GM19351 (cell line): ENCODE data around the gene LTBP3.

Experiments used
- ATAC-seq: cut with Tn5 transposase; IDR thresholded peaks from one replicate; pipeline ENCODE4 v1.9.1; 2021; ENCODE audit warnings: mild to moderate bottlenecking, moderate library complexity; ENCODE audit not compliant: unreplicated experiment

Gene LTBP3

DNA sequence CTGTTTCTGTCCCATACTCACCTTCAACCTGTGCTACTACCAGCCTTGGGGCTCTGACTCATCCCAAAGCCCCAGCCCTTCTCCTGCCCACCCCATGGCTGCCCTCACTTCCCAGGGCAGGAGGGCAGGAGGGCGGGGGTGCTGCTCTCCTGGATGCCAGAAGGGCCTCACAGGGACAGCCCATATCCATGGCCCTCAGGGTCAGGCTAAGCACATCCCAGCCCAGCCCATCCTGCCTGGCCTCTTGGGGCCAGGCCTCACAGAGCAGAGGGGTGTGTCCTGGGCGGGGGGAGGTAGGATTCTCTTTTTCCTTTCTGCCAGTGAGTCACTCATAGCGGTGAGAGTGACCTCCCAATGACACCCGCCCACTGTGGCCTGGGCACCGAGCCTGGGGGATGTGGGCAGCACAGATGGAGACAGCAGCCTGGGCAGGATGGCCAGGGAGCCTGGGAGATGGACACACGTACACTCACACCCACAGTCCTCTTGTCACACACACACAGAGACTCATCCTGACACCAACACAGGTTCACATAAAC, 2.4 kb downstream of the LTBP3 start:
- ATAC-seq: no peak

- no peak for ATAC-seq
Observed at GRCh38 chr11:65554842-65555430, 3.2 kb downstream of the LTBP3 start.

- no peak for ATAC-seq
Observed at GRCh38 chr11:65554057-65554818, 3.9 kb downstream of the LTBP3 start.

DNA sequence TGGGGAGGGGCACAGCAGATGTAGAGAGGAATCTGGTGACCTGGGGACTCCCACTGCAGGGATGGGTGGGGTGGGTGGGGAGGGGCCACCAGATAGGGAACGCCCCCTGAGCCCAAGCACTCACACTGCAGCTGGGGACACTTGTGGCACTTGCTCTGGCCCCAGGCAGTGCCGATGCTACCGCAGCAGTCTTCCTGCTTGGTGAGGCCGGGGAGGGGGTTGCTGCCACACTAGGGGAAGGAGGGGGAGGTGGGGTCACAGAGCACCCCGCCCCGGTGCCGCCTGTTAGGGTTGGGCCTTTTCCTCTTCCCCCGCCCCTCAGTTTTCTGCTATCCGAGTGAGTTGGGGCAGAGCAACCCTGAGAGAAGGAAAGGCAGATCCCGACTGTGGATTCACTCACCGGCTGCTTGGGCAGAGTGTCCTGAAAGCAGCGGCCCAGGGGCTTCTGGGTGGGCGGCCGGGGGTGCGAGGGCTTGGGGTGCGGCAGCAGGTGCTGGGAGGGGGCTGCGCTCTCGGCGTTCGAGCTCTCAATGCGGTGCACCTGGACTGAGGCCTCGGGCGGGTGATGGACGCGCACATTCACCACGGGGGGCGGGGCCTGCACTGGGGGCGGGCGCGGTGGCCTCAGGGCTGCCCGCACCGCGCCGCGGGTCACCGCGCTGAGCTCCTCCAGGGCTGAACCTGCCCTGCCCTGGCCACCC, 4.7 kb downstream of the LTBP3 start:
- ATAC-seq: no peak

DNA sequence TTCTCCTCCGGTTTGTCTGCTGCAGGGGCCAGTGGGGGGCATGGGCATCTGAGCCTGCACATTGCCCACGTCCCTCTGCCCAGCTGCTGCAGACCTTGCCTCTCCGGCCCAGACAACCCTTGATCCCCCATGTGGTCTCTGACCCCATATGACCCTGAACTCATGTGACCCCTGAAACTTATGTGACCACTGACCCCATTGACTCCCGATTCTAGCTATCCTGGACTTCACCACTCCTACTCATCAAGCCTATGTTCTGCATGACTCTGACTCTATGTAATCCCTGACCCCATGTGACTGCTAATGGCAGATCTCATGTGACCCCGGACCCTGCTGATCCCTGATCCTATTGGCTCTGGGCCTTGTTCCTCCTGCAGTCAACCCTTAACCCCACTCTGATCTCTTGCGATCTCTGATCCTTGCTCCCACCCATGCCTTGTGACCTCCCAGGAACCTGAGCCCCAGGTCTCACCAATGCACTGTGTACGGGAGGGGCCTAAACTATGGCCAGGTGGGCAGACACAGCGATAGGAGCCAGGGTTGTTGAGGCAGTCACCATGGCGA, 5.7 kb downstream of the LTBP3 start:
- ATAC-seq: no peak

GRCh38 chr11:65551572-65552387, 6.4 kb downstream of the LTBP3 start:
- no peak for ATAC-seq

GRCh38 chr11:65549096-65549495, 9.1 kb downstream of the LTBP3 start:
- ATAC-seq: no peak

DNA sequence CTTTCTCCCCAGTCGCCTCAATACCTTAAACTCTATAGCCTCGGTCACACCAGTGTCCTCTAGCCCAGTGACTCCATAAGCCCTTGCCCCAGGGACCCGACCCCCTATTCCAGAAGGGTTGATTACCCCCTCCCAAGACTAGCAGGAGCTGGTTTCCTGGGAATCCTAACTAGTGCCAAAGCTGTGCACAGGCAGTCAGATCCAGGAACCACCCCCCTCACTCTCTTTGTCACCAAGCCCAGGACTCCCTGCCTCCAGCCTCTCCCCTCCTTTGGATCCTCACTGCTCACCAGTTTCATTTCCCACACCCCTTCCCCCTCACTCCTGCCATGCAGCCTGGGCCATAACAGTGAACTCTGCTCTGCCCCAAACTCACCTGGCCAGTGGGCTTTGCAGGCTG, 9.8 kb downstream of the LTBP3 start:
- no peak for ATAC-seq

DNA sequence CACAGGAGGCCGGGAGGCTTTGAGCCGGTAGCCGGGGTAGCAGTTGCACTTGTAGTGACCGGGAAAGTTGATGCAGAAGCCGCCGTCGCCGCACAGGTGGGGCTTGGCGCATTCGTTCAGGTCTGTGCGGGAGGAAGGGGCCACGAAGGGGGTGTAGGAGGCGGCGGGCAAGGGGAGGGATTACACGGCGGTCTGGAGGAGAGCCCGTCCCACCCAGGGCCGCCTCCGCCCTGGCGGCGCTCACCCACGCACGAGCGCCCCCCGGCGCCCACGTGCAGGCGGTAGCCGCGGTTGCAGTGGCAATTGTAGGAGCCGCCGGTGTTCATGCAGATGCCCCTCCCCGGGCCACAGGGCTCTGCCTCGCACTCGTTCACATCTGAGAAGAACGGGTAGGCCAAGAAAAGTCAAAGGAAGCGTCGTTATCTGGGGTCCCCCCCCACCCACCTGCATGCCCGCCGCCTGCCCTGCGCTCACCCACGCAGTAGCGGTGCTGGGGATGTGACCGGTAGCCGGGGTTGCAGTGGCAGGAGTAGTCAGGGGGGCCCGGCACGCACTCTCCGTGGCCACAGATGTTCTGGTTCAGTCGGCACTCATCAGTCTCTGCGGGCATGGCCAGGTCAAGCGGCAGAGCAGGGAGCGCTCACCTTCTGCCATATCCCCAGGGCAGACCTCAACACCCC, 10.6 kb downstream of the LTBP3 start:
- no peak for ATAC-seq

DNA sequence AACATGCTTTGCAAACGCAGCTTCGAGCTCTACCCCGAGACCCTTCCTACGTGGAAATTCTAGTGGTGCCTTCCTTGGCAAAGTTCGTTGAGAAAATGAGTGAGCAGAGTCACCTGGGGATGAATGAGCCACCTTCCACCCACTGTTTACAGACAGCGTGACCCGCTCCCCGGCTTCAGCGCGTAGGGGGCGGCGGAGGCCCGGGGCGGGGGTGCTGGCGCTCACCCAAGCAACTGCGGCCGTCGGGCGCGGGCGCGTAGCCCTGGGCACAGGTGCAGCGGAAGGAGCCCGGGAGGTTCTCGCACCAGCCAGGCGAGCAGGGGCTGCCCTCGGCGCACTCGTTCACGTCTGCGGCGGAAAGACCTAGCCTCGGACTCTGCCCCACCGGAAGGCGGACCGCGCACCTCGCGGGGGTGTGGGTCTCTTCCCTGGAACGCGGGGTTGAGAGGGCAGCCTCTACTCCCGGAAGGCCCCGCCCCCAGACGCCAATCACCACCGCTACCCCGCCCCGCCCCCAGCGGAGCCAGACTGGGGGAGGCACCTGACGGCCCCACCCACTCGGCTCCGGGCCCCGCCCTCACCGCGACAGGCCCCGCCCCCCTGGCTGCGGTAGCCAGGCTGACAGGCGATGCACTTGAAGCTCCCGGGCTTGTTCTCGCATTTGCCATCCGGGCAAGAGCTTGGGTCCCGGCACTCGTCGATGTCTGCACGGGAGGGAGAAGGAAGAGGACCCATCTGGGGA, 11.8 kb downstream of the LTBP3 start:
- ATAC-seq: peak; percentile 81

DNA sequence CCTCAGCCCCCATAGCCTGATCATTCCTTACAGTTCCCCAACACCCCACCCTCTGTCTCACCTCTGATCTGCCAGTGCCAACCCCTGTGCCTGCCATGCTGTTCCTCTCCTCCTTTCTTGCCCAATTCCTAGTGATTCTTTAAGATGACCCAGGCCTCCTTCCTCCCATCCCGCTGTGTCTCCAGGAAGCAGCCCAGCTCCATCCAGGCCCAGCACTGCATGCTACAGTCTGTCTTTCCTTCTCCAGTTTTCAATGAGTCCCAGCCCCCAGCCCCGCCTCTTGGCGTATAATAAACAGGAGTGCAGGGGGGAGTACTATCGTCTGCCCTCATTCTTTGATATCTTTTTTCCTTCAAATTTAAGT, 12.3 kb downstream of the LTBP3 start:
- ATAC-seq: no peak

DNA sequence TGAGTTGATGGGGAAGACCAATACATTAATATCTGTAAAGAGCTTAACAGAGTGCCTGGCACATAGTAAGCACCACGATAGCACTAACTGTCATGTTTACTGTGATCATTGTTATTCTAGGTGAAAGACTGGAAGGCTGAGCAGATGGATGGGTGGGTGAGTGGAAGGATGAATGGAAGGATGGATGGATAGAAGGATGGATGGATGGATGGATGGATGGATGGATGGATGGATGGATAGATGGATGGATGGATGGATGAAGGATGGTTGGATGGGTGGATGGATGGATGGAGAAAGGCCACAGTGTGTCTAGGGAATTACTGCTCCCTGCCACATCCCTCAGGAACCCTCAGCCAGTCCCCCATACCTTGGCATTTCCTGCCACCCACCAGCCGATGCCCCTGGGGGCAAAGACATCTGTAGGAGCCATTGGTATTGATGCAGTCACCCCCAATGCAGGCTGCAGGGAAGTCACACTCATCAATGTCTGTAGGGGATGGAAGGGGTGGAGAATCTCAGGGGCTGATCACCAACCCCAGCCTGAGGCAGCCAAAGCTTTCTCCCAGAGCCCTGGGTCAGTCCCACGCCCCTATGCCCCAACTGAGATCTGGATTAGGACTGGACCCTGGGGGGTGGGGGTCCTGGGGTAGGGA, 15.3 kb downstream of the LTBP3 start:
- no peak for ATAC-seq

GRCh38 chr11:65541093-65541982, 16.8 kb downstream of the LTBP3 start:
- no peak for ATAC-seq

DNA sequence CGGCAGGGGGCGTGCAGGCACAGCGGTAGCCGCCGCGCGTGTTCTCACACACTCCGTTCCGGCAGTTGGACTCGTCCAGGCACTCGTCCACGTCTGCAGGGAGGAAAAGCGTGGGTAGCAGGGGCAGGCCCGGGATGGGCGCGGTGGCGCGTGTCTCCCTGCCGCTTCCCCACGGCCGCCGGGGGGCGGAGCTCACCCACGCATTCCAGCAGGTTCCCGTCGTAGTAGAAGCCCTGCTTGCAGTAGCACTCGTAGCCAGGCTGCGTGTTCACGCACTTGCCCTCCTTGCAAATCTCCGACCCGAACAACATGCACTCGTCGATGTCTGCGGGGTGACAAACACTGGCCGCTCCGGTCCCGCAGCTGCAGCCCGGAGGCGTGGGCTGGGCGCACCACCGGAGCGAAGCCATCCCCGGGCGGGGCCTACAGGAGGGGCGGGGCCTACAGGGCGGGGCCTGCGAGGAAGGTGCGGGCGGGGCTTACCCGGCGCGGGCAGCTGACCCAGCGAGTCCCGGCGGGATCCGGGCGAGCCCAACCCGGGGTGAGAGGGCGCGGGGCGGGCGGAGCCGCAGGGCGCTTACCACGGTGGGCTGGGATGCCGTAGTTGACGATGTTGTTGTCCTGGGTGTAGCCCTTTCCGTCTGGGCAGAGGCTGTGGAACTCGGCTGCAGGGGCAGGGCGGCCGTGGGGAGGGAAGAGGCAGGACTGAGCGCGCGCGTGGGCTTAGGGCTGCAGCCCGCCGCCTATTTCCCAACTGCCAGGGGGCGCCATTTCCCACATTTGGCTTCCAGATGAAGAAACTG, 17.7 kb downstream of the LTBP3 start:
- ATAC-seq: peak; percentile 64

GRCh38 chr11:65539744-65540289, 18.3 kb downstream of the LTBP3 start:
- ATAC-seq: peak; percentile 66

DNA sequence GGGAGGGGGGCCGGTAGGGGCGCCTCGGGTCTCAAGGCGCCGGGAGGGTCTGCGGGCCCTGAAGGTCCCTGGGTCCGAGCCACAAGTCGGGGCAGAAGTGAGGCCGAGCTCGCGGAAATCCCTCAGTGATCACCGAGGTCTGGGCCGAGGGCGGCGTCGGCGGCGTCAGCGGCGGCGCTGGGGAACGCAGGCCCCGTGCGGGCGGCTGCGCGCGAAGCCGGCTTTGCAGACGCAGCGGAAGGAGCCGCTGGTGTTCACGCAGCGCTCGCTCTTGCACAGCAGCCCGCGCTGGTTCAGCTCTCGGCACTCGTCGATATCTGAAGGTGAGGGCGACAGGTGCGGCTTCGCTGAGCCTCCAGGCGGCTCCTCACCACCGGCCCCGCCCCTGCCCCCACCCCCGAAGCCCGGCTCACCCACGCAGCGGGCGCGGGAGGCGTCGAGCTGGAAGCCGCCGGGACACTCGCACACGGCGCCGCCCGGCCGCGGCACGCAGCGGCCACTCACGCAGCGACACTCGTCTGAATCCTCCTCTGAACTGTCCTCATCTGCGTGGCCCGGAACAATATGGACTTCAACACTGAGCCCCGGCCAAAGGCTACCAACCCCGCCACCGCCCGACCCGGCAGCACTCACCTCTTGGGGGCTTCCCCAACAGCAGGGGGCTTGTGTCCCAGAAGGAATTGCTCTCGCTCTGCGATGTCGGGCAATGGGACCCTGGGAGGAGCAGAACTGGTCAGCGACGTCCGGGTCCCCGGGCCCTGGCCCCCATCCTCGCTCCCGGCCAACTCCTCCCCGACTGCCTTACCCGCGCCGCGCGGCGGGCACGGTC, 19.0 kb downstream of the LTBP3 start:
- no peak for ATAC-seq
